Activated naive CD8-positive, alpha-beta T cell (primary cell): ENCODE data around the gene S100A9.

Source experiments
- H3K27ac Mint-ChIP-seq: one replicate; pipeline ENCODE4 v1.8.0; 2021; ENCODE audit warnings: mixed read lengths
- H3K27me3 Mint-ChIP-seq: one replicate; pipeline ENCODE4 v1.8.0; 2021; ENCODE audit warnings: mixed read lengths
- H3K36me3 Mint-ChIP-seq: one replicate; pipeline ENCODE4 v1.8.0; 2021; ENCODE audit warnings: mixed read lengths
- H3K4me1 Mint-ChIP-seq: one replicate; pipeline ENCODE4 v1.8.0; 2021; ENCODE audit warnings: low read depth, mixed read lengths
- H3K4me3 Mint-ChIP-seq: one replicate; pipeline ENCODE4 v1.8.0; 2021; ENCODE audit warnings: mild to moderate bottlenecking, mixed read lengths
- H3K9me3 Mint-ChIP-seq: one replicate; pipeline ENCODE4 v1.8.0; 2021; ENCODE audit warnings: low read depth, mixed read lengths

S100A9 gene

DNA sequence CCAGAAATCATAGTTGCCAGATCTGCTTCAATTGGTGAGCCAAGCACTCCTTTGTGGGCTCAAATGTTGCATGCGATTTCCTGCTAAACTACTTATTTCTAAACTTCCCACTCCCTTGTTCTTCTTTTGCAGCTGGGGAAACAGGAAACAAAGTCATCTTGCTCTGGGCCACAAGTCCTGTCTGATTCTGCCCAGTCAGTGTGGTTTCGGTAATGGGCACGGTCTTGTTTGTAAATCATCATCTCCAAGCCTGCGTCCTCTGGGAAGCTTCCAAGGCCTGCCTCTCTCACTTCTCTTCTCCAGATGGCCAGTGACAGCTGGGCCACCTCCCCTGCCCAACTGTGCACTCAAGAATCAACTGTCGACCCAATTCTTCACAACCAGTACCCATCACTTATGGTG is 28.8 kb downstream of the S100A9 start:
- Mint-ChIP-seq H3K27ac (no peak overlapping the region), H3K4me1 (no peaks in the 10 kb centered on the region), H3K27me3 (no peaks in the 10 kb centered on the region), H3K4me3 (no peak overlapping the region), H3K36me3 (no peaks in the 10 kb centered on the region), H3K9me3 (no peaks in the 10 kb centered on the region)

GRCh38 chr1:153387001-153387400 is 29.3 kb downstream of the S100A9 start:
- no peaks in the 10 kb centered on the region for H3K9me3 Mint-ChIP-seq
- no peaks in the 10 kb centered on the region for H3K36me3 Mint-ChIP-seq
- no peak overlapping the region for H3K27ac Mint-ChIP-seq
- no peaks in the 10 kb centered on the region for H3K4me1 Mint-ChIP-seq
- no peaks in the 10 kb centered on the region for H3K27me3 Mint-ChIP-seq
- no peak overlapping the region for H3K4me3 Mint-ChIP-seq

DNA sequence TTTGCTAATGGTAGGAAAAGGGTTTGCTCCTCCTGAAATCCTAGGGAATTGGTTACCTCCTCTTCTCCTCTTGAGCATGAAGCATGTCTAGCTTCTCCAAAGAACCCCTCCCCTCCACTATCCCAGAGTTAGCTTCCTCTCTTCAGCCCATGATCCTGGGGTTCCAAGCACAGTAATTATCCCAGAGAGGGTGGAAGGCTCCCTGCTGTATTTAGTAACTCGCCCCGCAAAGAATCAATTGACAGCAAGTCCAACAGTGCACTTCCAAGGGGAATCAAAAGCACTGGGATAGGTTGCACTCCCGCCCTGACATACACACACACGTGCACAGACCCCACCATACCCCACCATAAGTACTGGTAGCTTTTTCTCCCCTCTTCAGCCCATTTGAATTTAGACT is 30.1 kb downstream of the S100A9 start:
- H3K27ac Mint-ChIP-seq, result no peak overlapping the region
- no peaks in the 10 kb centered on the region for H3K4me1 Mint-ChIP-seq
- no peaks in the 10 kb centered on the region for H3K27me3 Mint-ChIP-seq
- no peak overlapping the region for H3K4me3 Mint-ChIP-seq
- no peaks in the 10 kb centered on the region for H3K9me3 Mint-ChIP-seq
- H3K36me3 Mint-ChIP-seq, result no peaks in the 10 kb centered on the region

DNA sequence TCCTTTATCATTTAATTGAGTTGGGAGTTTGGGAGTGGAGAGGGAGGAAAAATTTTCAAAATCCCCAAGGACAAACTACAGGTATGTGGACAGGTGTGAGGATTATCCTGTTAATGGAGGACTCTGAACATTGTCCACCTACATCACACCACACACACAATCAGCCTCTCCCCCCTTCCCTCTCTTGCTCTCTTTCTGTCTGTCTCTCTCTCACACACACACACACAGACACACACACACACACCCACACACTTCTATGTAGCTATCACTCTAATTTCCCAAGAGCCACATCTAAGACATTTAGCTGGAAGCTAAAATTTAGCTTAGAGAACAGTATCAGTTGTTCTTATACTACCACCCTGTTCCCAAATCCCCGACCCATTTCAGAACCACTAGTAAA is 31.7 kb downstream of the S100A9 start:
- Mint-ChIP-seq H3K4me1 (no peaks in the 10 kb centered on the region), H3K27me3 (peaks cover 3% of the 10 kb centered on the region), H3K36me3 (no peaks in the 10 kb centered on the region), H3K4me3 (no peak overlapping the region), H3K9me3 (no peaks in the 10 kb centered on the region), H3K27ac (no peak overlapping the region)

DNA sequence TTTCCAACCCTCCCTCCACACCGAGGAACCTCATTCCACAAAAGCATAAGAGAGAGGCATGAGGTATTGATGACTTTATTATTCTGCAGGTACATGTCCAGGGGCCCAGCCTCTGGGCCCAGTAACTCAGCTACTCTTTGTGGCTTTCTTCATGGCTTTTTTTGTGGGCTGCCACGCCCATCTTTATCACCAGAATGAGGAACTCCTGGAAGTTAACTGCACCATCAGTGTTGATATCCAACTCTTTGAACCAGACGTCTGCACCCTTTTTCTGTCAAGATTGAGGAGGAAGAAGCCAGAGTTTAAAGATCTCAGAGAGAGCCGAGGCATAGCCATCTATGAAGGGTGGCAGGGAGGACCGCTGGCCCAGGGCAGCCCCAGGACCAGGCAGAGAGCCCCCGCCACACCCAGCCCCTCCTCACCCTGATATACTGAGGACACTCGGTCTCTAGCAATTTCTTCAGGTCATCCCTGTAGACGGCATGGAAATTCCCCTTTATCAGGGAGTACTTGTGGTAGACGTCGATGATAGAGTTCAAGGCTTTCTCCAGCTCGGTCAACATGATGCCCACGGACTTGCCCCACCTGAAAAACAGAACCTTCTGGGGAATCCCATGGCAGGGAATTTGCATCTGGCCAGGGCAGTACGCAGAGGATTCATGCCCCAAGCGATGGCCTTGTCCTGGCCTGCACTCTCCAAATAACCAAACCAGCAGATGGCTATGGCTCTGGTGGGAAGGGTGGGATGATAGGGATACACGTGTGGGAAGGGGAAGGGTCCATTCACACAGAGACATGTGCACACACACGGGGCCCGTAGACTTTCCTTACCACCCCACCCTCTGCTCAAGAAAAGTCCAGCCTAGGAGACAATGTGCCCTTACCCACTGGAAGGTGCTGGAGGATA is 32.6 kb downstream of the S100A9 start:
- Mint-ChIP-seq H3K36me3 (no peaks in the 10 kb centered on the region), H3K9me3 (no peaks in the 10 kb centered on the region), H3K27me3 (peaks cover 3% of the 10 kb centered on the region), H3K4me3 (no peak overlapping the region), H3K4me1 (no peaks in the 10 kb centered on the region), H3K27ac (no peak overlapping the region)

DNA sequence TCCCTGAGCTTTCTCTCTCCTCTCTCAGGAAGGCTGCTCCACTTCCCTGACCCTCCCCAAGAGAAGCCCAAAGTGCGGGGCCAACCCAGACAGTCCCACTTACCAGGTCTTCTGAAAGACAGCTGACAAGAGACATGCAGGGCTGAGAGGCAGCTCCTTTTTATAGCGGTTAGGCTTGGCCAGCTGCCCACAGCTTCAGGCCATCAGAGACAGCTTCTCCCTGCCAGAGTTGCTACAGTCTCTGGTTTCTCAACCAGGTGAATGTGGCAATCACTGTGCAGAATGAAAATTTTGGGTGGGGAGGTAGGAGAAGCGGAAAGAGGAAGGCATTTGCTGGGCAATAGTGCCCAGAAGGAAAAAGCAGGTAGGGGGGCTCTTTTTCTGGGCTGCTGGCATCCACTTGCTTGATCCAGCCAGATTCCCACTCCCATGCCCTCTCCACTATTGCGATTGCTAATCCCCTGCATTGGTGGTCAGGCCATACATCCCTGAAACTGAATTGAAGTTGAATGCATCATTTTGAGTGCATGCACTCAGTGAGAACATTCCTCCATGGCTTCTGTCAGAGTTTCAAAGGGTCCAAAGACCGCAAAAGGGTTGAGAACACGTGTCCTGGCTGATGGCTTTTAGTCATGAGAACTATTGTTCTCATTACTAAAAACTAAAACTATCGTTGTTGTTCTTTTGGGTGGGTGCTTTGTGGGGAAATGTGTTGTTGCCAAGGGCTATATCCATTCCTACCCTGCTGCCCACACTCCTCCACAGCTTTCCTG is 33.5 kb downstream of the S100A9 start, which contains the start of gene S100A8:
TSS of gene S100A8 (minus strand) at position 136 of the 773 bp plus-strand sequence. CDS start 538 bp downstream, outside the sequence.
- Mint-ChIP-seq H3K9me3 (no peaks in the 10 kb centered on the region), H3K36me3 (no peaks in the 10 kb centered on the region), H3K27ac (no peak within 1 kb of the TSS), H3K27me3 (peaks cover 8% of the 10 kb centered on the region), H3K4me3 (no peak within 1 kb of the TSS), H3K4me1 (no peaks in the 10 kb centered on the region)

DNA sequence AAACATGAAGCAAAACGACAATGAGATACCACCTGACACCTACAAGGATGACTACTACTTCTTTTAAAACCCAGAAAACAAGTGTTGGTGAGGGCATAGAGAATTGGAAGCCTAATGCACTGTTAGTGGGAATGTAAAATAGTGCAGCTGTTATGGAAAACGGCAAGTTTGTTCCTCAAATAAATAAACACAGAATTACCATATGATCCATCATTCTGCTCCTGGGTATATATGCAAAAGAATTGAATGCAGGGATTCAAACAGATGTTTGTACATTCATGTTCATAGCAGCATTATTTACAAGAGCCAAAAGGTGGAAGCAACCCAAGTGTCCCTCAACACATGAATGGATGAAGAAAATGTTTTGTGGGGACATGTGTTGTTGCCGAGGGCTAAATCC is 34.6 kb downstream of the S100A9 start:
- peaks cover 8% of the 10 kb centered on the region for H3K27me3 Mint-ChIP-seq
- no peak overlapping the region for H3K27ac Mint-ChIP-seq
- H3K36me3 Mint-ChIP-seq, result no peaks in the 10 kb centered on the region
- H3K4me3 Mint-ChIP-seq, result no peak overlapping the region
- H3K9me3 Mint-ChIP-seq, result no peaks in the 10 kb centered on the region
- H3K4me1 Mint-ChIP-seq, result no peaks in the 10 kb centered on the region

- Mint-ChIP-seq H3K4me1 (no peaks in the 10 kb centered on the region), H3K4me3 (no peak overlapping the region), H3K9me3 (no peaks in the 10 kb centered on the region), H3K36me3 (no peaks in the 10 kb centered on the region), H3K27ac (no peak overlapping the region), H3K27me3 (peaks cover 8% of the 10 kb centered on the region)
Measured at GRCh38 chr1:153392822-153393221, 35.2 kb downstream of the S100A9 start.

GRCh38 chr1:153393926-153394325 is 36.3 kb downstream of the S100A9 start:
- H3K9me3 Mint-ChIP-seq, result no peaks in the 10 kb centered on the region
- H3K36me3 Mint-ChIP-seq, result no peaks in the 10 kb centered on the region
- H3K27me3 Mint-ChIP-seq, result peaks cover 8% of the 10 kb centered on the region
- H3K27ac Mint-ChIP-seq, result no peak overlapping the region
- no peaks in the 10 kb centered on the region for H3K4me1 Mint-ChIP-seq
- H3K4me3 Mint-ChIP-seq, result no peak overlapping the region

- Mint-ChIP-seq H3K4me3 (no peak overlapping the region), H3K27ac (no peak overlapping the region), H3K9me3 (no peaks in the 10 kb centered on the region), H3K4me1 (no peaks in the 10 kb centered on the region), H3K27me3 (peaks cover 8% of the 10 kb centered on the region), H3K36me3 (no peaks in the 10 kb centered on the region)
Measured at GRCh38 chr1:153394391-153394790, 36.7 kb downstream of the S100A9 start.

GRCh38 chr1:153395136-153395685 is 37.6 kb downstream of the S100A9 start:
- Mint-ChIP-seq H3K9me3 (no peaks in the 10 kb centered on the region), H3K36me3 (no peaks in the 10 kb centered on the region), H3K27me3 (peaks cover 8% of the 10 kb centered on the region)

DNA sequence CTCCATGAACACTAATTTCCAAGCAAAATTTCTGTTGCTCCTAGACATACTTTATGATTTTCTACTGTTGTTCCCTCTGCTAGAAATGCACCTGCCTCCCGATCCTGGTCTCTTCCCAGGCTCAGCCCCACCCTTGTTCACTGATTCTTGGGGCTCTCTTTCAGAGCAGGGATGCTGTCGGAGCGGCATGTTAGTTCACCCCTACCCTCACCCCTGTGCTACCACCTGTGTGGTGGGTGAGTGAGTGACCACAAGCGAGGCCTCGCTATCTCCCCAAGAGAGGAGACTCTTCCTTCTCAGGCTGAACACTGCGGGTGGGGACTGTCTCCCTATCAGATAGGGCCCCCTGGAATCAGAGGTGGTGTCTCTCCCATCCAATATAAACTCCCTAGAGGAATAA is 38.1 kb downstream of the S100A9 start:
- Mint-ChIP-seq H3K9me3 (no peaks in the 10 kb centered on the region), H3K27me3 (peaks cover 8% of the 10 kb centered on the region), H3K4me3 (no peak overlapping the region), H3K27ac (no peak overlapping the region), H3K36me3 (no peaks in the 10 kb centered on the region), H3K4me1 (no peaks in the 10 kb centered on the region)

More at GRCh38 chr1:153395136-153395685, 37.6 kb downstream of the S100A9 start:
- Mint-ChIP-seq H3K27ac (no peak overlapping the region), H3K4me1 (no peaks in the 10 kb centered on the region), H3K4me3 (no peak overlapping the region)

DNA sequence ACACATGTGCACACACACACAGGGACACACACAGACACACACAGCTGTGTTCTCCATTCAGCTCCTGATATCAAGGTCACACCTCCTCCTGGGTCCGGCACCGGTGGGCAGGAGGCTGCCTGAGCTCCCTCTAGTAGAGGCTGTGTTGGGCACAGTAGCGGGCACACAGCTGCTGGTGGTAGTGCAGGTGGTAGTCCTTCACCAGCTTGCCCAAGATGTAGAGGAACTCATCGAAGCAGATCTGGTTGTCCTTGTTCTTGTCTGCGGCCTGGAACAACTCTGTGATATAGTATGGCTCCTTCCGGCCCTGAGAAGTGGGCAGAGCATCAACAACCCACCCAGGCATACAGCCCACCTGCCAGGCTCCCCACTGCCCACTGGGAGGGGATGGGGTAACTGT is 38.8 kb downstream of the S100A9 start:
- Mint-ChIP-seq H3K27me3 (peaks cover 8% of the 10 kb centered on the region), H3K27ac (no peak overlapping the region), H3K4me1 (no peaks in the 10 kb centered on the region), H3K36me3 (no peaks in the 10 kb centered on the region), H3K4me3 (no peak overlapping the region), H3K9me3 (no peaks in the 10 kb centered on the region)

DNA sequence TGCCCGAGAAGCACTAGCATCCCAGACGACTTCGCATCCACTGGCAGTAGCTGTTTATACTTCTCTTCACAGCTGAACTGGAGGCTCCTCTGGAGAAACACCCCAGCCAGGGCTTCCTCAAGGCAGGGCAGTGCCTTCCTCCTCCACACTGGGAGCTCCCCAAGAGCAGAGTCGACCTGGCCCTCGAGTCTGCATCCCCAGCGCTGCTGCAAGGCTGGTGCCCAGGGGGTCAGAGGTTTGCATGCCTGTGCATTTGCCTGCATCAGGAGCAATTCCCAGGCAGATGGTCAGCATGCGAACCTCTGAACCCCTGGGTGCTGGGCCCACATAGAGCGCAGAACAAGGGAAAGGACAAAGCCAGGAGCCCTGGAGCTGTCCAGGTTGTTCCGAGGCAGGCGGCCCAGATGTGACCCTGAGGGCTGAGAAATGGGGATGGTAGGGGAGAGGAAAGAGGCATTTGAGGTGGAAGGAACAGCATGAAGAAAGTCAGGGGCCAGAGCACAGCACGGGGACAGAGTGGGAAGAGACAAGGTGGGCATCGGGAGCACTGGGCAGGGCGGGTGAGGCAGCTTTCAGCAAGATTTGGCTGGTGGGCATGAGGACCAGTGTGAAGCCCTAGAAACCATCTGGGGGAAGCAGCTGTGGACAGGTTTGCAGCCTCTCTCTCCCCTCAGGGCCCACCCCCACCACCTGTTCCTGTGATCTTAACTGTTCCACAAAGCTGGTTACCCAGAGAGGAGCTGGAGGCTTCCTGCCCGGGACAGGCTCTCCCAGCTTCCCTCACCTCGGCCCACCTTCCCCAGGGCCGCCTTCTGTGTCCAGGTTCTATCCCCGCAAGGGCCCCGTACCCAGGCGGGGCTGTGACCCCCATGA is 39.6 kb downstream of the S100A9 start:
- Mint-ChIP-seq H3K27ac (no peak overlapping the region), H3K27me3 (peaks cover 8% of the 10 kb centered on the region), H3K9me3 (no peaks in the 10 kb centered on the region), H3K4me1 (no peaks in the 10 kb centered on the region), H3K36me3 (no peaks in the 10 kb centered on the region), H3K4me3 (no peak overlapping the region)
